A549 (cell line): ENCODE results near the gene VPS37B. TPM values are rescaled to one million over a fixed set of nuclear protein-coding genes. Genes with fewer than 3 reads are reported as not detected.

Experiments used
- ATAC-seq, 2 experiments: fragments of 200-7000 bp in 1 of 2; fragments of >200 bp in 1 of 2; cut with Nextera tagmentation in 1 of 2; cut with Tn5 transposase in 1 of 2; 3 replicates each; pipeline versions ENCODE4 v1.8.0 to v1.9.1; 2018 to 2020; ENCODE audit warnings: mild to moderate bottlenecking in 1 of 2, moderate library complexity in 1 of 2
- CTCF ChIA-PET: fragments of 300-600 bp; sonication (Branson Sonifier 250); formaldehyde crosslinking; extraction: SDS; loops from one replicate; lab custom pipeline; 2021; ENCODE audit warnings: antibody characterized with exemption, inconsistent platforms; lab: Yijun Ruan, JAX
- POLR2A ChIA-PET: fragments of 350-600 bp; formaldehyde crosslinking; extraction: SDS; loops from one replicate; lab custom pipeline; 2021; ENCODE audit warnings: antibody characterized with exemption, inconsistent platforms; lab: Yijun Ruan, JAX
- DNase-seq, 2 experiments: peaks; one replicate each; pipeline versions ENCODE4 v3.0.0 to v3.0.0-alpha.2; 2011 to 2016; ENCODE audit warnings: low read depth in 1 of 2, low spot score in 1 of 2
- FAIRE-seq: peaks from 2 replicates; lab custom pipeline; 2011; peaks lifted over from hg19 to GRCh38; lab: Jason Lieb, UNC
- H3K27ac ChIP-seq, 2 experiments: fragments of >200 bp; sonication (Bioruptor Twin); formaldehyde crosslinking; 3 replicates each; pipeline ENCODE4 v1.5.1; 2016 to 2017
- H3K4me1 ChIP-seq: fragments of >200 bp; sonication (Bioruptor Twin); formaldehyde crosslinking; 3 replicates; pipeline ENCODE4 v1.6.1; 2016
- H3K4me2 ChIP-seq: fragments of >200 bp; sonication (Bioruptor Twin); formaldehyde crosslinking; 3 replicates; pipeline ENCODE4 v1.6.1; 2016
- H3K4me3 ChIP-seq: fragments of >200 bp; sonication (Bioruptor Twin); formaldehyde crosslinking; 3 replicates; pipeline ENCODE4 v1.5.1; 2016
- H3K9me3 ChIP-seq: fragments of >200 bp; sonication (Bioruptor Twin); formaldehyde crosslinking; 3 replicates; pipeline ENCODE4 v1.6.1; 2016
- BCL3 ChIP-seq: fragments of >200 bp; sonication (Bioruptor Twin); formaldehyde crosslinking; IDR thresholded peaks from 3 replicates; pipeline ENCODE4 v1.6.1; 2016
- BHLHE40 ChIP-seq: IDR thresholded peaks from 2 replicates; pipeline ENCODE4 v1.6.1; 2012; ENCODE audit warnings: low read depth, low read length, inconsistent platforms
- CEBPB ChIP-seq, 2 experiments: fragments of >200 bp in 1 of 2; sonication (Bioruptor Twin) in 1 of 2; formaldehyde crosslinking in 1 of 2; IDR thresholded peaks; 2 replicates each; pipeline ENCODE4 v1.6.1; 2012 to 2016
- CHD2 ChIP-seq: fragments of 150-350 bp; IDR thresholded peaks from 2 replicates; pipeline ENCODE4 v1.6.1; 2014; ENCODE audit warnings: low read length; ENCODE audit not compliant: partially characterized antibody
- CHD4 ChIP-seq: fragments of 200-600 bp; sonication (generic); IDR thresholded peaks from 2 replicates; pipeline ENCODE4 v1.6.1; 2016; ENCODE audit warnings: antibody characterized with exemption, mild to moderate bottlenecking, borderline replicate concordance
- EHF ChIP-seq: fragments of 250-450 bp; sonication (Bioruptor Pico); IDR thresholded peaks from 2 replicates; pipeline ENCODE4 v1.5.0; 2020; ENCODE audit warnings: mild to moderate bottlenecking
- ELK1 ChIP-seq: fragments of 150-350 bp; IDR thresholded peaks from 2 replicates; pipeline ENCODE4 v1.6.1; 2014; ENCODE audit warnings: low read depth, mild to moderate bottlenecking, low read length
- FOSB ChIP-seq: fragments of 250-450 bp; sonication (Bioruptor Pico); IDR thresholded peaks from 2 replicates; pipeline ENCODE4 v1.5.0; 2020; ENCODE audit warnings: mild to moderate bottlenecking, moderate library complexity
- FOSL2 ChIP-seq, 2 experiments: fragments of 450-650 bp in 1 of 2; fragments of >200 bp in 1 of 2; sonication (Bioruptor Twin) in 1 of 2; formaldehyde crosslinking; IDR thresholded peaks; 2 replicates each; pipeline versions ENCODE4 v1.5.0 to v1.6.1; 2016 to 2020; ENCODE audit warnings: mild to moderate bottlenecking in 1 of 2, moderate library complexity in 1 of 2
- HOXA7 ChIP-seq: fragments of 250-450 bp; sonication (Bioruptor Pico); IDR thresholded peaks from 2 replicates; pipeline ENCODE4 v1.5.0; 2020; ENCODE audit warnings: mild to moderate bottlenecking, moderate library complexity
- JUN ChIP-seq, 2 experiments: fragments of >200 bp; sonication (Bioruptor Twin); formaldehyde crosslinking; IDR thresholded peaks; 2 replicates in 1 of 2; 3 replicates in 1 of 2; pipeline ENCODE4 v1.6.1; 2016 to 2017
- JUNB ChIP-seq: fragments of >200 bp; sonication (Bioruptor Twin); formaldehyde crosslinking; IDR thresholded peaks from 2 replicates; pipeline ENCODE4 v1.6.1; 2016
- KDM1A ChIP-seq: fragments of 200-600 bp; sonication (generic); IDR thresholded peaks from 2 replicates; pipeline ENCODE4 v1.6.1; 2016; ENCODE audit warnings: low read depth, mild to moderate bottlenecking
- MAX ChIP-seq: IDR thresholded peaks from 2 replicates; pipeline ENCODE4 v1.6.1; 2012
- MAZ ChIP-seq: fragments of 150-350 bp; IDR thresholded peaks from 2 replicates; pipeline ENCODE4 v1.6.1; 2014; ENCODE audit warnings: antibody characterized with exemption, low read depth, low read length, borderline replicate concordance
- POLR2AphosphoS2 ChIP-seq: conservative IDR thresholded peaks from 2 replicates; pipeline ENCODE4 v1.6.1; 2012; ENCODE audit warnings: low read length, improper control_type of control experiment, inconsistent platforms
- RCOR1 ChIP-seq: fragments of 150-350 bp; IDR thresholded peaks from 2 replicates; pipeline ENCODE4 v1.6.1; 2014; ENCODE audit warnings: antibody characterized with exemption, low read length, low read depth
- RFX5 ChIP-seq: fragments of 450-650 bp; IDR thresholded peaks from 2 replicates; pipeline ENCODE4 v1.7.1; 2014; ENCODE audit warnings: antibody characterized with exemption, mild to moderate bottlenecking, moderate library complexity
- RNF2 ChIP-seq: fragments of 200-600 bp; sonication (generic); IDR thresholded peaks from 2 replicates; pipeline ENCODE4 v1.6.1; 2016; ENCODE audit warnings: low read depth, mild to moderate bottlenecking, antibody characterized with exemption, moderate library complexity, borderline replicate concordance
- SMC3 ChIP-seq: fragments of >200 bp; sonication (Bioruptor Twin); formaldehyde crosslinking; IDR thresholded peaks from 3 replicates; pipeline ENCODE4 v1.6.1; 2018; ENCODE audit warnings: inconsistent platforms
- SREBF2 ChIP-seq: fragments of 450-650 bp; IDR thresholded peaks from 2 replicates; pipeline ENCODE4 v1.6.1; 2014; ENCODE audit warnings: mild to moderate bottlenecking, moderate library complexity
- TFCP2L1 ChIP-seq: fragments of 250-450 bp; sonication (Bioruptor Pico); IDR thresholded peaks from 2 replicates; pipeline ENCODE4 v1.5.0; 2021; ENCODE audit warnings: mild to moderate bottlenecking
- TP53 ChIP-seq: fragments of 250-450 bp; sonication (Bioruptor Pico); IDR thresholded peaks from 2 replicates; pipeline ENCODE4 v1.5.0; 2021; ENCODE audit warnings: mild to moderate bottlenecking, moderate library complexity
- USF2 ChIP-seq: fragments of 450-650 bp; IDR thresholded peaks from 2 replicates; pipeline ENCODE4 v1.6.1; 2014; ENCODE audit warnings: antibody characterized with exemption
- ZC3H11A ChIP-seq: fragments of 450-650 bp; IDR thresholded peaks from 2 replicates; pipeline ENCODE4 v1.6.1; 2014; ENCODE audit warnings: antibody characterized with exemption, mild to moderate bottlenecking
- ZFP36 ChIP-seq: fragments of 450-650 bp; IDR thresholded peaks from 2 replicates; pipeline ENCODE4 v1.6.1; 2014; ENCODE audit warnings: borderline replicate concordance; ENCODE audit not compliant: partially characterized antibody
- WGBS: methylation state at CpG from one replicate; pipeline ENCODE4 v1.1.6; 2017; ENCODE audit errors: missing lambda C conversion rate; 5-methylcytosine and 5-hydroxymethylcytosine counted together
- polyA plus RNA-seq, 4 experiments: library from polyadenylated mRNA; depleted of rRNA in 3 of 4; stranded (reverse); fragments of >200 nt; fragmentation: RNase III in 1 of 4; extraction: RNeasy Plus Mini Kit Qiagen cat#74134 plus additional on column Dnase treatment in 1 of 4; gene quantifications; 2 replicates in 3 of 4; 3 replicates in 1 of 4; pipeline ENCODE4 v1.2.3, GENCODE V29; 2011 to 2017

The VPS37B gene
- polyA plus RNA-seq, 2 of the 4 experiments (the other 2 are of a cell fraction), result 17.0 to 18.6 TPM

GRCh38 chr12:122862110-122862634, 33.8 kb downstream of the VPS37B start:
- Histone ChIP-seq H3K27ac (no peak overlapping the region), H3K4me2 (no peak overlapping the region), H3K9me3 (no peaks in the 10 kb centered on the region), H3K4me1 (no peaks in the 10 kb centered on the region), H3K4me3 (no peak overlapping the region)
- TF ChIP-seq RNF2, result no peak
- TF ChIP-seq BHLHE40, result no peak
- ChIA-PET CTCF (interaction anchor here (1.0 to 18.6 kb wide), 13 partner anchors 8 to 376 kb away, joined by 3 to 522 read pairs (median 13); partner anchors contain the start of gene ABCB9), POLR2A (no interaction called here)
- FAIRE-seq (no peak), ATAC-seq (no peak), DNase-seq (no peak)
- WGBS, result 85% methylated on average over 17 of the region's 20 CpGs

GRCh38 chr12:122861587-122861970, 34.3 kb downstream of the VPS37B start:
- H3K9me3 ChIP-seq, result no peaks in the 10 kb centered on the region
- no peak overlapping the region for H3K4me2 ChIP-seq
- FAIRE-seq (no peak), ATAC-seq (no peak), DNase-seq (no peak)
- no peak overlapping the region for H3K4me3 ChIP-seq
- H3K4me1 ChIP-seq, result no peaks in the 10 kb centered on the region
- no peak for TF ChIP-seq CHD4
- TF ChIP-seq RNF2, result no peak
- TF ChIP-seq ZFP36, result no peak
- no peak for TF ChIP-seq ELK1
- TF ChIP-seq EHF, result no peak
- TF ChIP-seq RCOR1, result no peak
- no peak for TF ChIP-seq CHD2
- TF ChIP-seq SMC3, result no peak
- TF ChIP-seq KDM1A, result no peak
- no peak for TF ChIP-seq MAZ
- TF ChIP-seq JUN (IDR thresholded peaks at IDR 0.05), result no peak
- no peak for TF ChIP-seq TP53 (CRISPR knock-in tag)
- TF ChIP-seq SREBF2, result no peak
- TF ChIP-seq BCL3, result no peak
- H3K27ac ChIP-seq, result no peak overlapping the region
- CTCF ChIA-PET, result interaction anchor here (1.0 to 18.6 kb wide), 27 partner anchors 9 to 386 kb away, joined by 3 to 522 read pairs (median 6); partner anchors contain the start of gene ABCB9
- POLR2A ChIA-PET, result no interaction called here
- WGBS, result 82% methylated on average over 4 of the region's 5 CpGs

GRCh38 chr12:122860854-122861586, 34.9 kb downstream of the VPS37B start:
- ATAC-seq (no peak), FAIRE-seq (no peak)
- H3K4me1 ChIP-seq, result no peaks in the 10 kb centered on the region
- TF ChIP-seq FOSL2 (IDR thresholded peaks at IDR 0.05) (no peak), FOSL2 (CRISPR knock-in tag; IDR thresholded peaks at IDR 0.05) (no peak), POLR2AphosphoS2 (no peak), MAX (no peak), RFX5 (no peak), SREBF2 (no peak), USF2 (no peak), CHD2 (no peak), TFCP2L1 (no peak), JUNB (no peak), ELK1 (no peak), HOXA7 (no peak), CEBPB (IDR thresholded peaks at IDR 0.05) (no peak), FOSB (no peak), KDM1A (no peak), ZC3H11A (no peak)
- TF ChIP-seq, all 56 proteins: peak for 0
- H3K27ac ChIP-seq, result 0 out of 6 replicates have a peak overlapping the region, but pooled peaks of 1 of the 2 experiments have one; percentile 20
- no peaks in the 10 kb centered on the region for H3K9me3 ChIP-seq
- 82% methylated on average over 20 of the region's 23 CpGs for WGBS
- DNase-seq, result no peak
- ChIA-PET CTCF (interaction anchor here (0.6 to 18.6 kb wide), 46 partner anchors 9 to 781 kb away, joined by 3 to 522 read pairs (median 5); partner anchors contain the start of gene ABCB9), POLR2A (interaction anchor here (0.7 kb wide), 1 partner anchor 114 kb away, joined by 3 read pairs; no protein-coding TSS in a partner anchor)
- H3K4me3 ChIP-seq, result no peak overlapping the region
- no peak overlapping the region for H3K4me2 ChIP-seq
